NB4 (cell line): Measurements from ENCODE around the gene TEAD1.

Source experiments
- POLR2A ChIP-seq: IDR thresholded peaks from 2 replicates; pipeline ENCODE4 v1.6.1; 2011; ENCODE audit warnings: mild to moderate bottlenecking; ENCODE audit not compliant: insufficient read length; ENCODE audit errors: extremely low read depth
- TF ChIP-seq, protein P1 (sequence below): IDR thresholded peaks from one replicate; pipeline ENCODE4 v1.5.1; 2012; ENCODE audit warnings: low read depth, low read length
- TF ChIP-seq, protein P2 (sequence below): IDR thresholded peaks from 2 replicates; pipeline ENCODE4 v1.6.1; 2011; ENCODE audit warnings: low read depth, low read length

DNA sequence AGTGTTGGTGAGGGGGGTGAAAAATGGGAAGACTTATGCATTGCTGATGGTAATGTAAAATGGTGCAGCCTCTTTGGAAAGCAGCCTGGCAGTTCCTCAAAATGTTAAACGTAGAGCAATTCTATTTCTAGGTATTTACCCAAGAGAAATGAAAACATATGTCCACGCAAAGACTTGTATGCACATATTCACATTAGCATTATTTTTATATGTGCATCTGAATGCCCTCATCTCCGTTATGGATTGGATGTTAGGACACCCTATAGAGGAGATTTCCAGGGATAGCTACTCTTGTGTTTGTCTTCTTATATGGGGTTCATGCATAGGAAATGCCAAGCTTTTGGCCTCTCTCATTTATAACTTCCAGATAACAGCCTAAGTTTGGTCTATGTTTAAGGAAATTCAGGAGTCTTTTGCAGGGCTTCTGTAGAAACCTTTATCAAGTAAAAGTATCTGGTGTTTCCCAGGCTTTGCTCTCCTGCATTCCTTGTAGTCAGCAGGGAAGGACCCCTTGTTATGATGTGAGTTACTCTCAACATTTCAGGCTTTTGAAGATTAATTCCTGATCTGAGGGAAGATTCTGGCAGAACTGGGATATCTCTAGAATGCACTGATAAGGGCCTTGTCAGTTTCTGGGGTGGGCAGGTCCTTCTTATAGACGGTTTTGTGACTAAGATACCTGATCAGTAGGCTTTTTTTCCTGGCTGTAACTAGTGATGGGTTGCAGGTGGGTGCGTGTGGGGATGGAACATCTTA, 116.8 kb downstream of the TEAD1 start:
- TF ChIP-seq, protein P1, sequence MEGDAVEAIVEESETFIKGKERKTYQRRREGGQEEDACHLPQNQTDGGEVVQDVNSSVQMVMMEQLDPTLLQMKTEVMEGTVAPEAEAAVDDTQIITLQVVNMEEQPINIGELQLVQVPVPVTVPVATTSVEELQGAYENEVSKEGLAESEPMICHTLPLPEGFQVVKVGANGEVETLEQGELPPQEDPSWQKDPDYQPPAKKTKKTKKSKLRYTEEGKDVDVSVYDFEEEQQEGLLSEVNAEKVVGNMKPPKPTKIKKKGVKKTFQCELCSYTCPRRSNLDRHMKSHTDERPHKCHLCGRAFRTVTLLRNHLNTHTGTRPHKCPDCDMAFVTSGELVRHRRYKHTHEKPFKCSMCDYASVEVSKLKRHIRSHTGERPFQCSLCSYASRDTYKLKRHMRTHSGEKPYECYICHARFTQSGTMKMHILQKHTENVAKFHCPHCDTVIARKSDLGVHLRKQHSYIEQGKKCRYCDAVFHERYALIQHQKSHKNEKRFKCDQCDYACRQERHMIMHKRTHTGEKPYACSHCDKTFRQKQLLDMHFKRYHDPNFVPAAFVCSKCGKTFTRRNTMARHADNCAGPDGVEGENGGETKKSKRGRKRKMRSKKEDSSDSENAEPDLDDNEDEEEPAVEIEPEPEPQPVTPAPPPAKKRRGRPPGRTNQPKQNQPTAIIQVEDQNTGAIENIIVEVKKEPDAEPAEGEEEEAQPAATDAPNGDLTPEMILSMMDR, result no peak
- TF ChIP-seq, protein P2, sequence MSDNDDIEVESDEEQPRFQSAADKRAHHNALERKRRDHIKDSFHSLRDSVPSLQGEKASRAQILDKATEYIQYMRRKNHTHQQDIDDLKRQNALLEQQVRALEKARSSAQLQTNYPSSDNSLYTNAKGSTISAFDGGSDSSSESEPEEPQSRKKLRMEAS, result no peak
- TF ChIP-seq POLR2A, result no peak
